ENCODE measurements around the gene CDH20.

DNA sequence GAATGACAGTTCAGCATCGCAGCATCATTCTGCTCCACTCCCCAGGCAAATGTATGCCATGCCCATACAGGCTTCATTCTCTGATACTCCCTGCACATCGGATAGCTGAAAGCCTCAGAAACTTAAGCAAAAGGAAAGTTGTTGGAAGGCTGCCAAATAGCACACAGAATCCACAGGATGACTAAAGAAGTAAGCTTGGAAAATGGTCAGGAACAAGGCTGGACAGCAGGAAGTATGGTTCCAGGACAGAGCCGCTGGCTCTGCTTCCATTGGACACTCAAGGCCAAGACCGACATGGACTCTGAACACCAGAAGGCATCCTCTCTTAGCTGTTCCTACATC is 256.5 kb downstream of the CDH20 start:
- TF ChIP-seq ZNF274 (IDR thresholded peaks at IDR 0.05; ENCODE audit: low read depth, low read length) = no peak
- no peak for TF ChIP-seq CBX3 (IDR thresholded peaks at IDR 0.05; ENCODE audit: low read depth)
- no peak for TF ChIP-seq POLR2A (IDR thresholded peaks at IDR 0.05; ENCODE audit: borderline replicate concordance, extremely low read depth, insufficient read depth, insufficient read length)
- TF ChIP-seq, protein P1, sequence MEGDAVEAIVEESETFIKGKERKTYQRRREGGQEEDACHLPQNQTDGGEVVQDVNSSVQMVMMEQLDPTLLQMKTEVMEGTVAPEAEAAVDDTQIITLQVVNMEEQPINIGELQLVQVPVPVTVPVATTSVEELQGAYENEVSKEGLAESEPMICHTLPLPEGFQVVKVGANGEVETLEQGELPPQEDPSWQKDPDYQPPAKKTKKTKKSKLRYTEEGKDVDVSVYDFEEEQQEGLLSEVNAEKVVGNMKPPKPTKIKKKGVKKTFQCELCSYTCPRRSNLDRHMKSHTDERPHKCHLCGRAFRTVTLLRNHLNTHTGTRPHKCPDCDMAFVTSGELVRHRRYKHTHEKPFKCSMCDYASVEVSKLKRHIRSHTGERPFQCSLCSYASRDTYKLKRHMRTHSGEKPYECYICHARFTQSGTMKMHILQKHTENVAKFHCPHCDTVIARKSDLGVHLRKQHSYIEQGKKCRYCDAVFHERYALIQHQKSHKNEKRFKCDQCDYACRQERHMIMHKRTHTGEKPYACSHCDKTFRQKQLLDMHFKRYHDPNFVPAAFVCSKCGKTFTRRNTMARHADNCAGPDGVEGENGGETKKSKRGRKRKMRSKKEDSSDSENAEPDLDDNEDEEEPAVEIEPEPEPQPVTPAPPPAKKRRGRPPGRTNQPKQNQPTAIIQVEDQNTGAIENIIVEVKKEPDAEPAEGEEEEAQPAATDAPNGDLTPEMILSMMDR (IDR thresholded peaks at IDR 0.05 in 2 of 3, conservative IDR thresholded peaks at IDR 0.05 in 1 of 3; ENCODE audit: borderline replicate concordance in 1 of 3, insufficient read depth in 1 of 3, low read depth in 2 of 3, low read length in 2 of 3) = no peak
- no peak for TF ChIP-seq RAD21 (IDR thresholded peaks at IDR 0.05; ENCODE audit: low read depth)
- TF ChIP-seq, protein P2, sequence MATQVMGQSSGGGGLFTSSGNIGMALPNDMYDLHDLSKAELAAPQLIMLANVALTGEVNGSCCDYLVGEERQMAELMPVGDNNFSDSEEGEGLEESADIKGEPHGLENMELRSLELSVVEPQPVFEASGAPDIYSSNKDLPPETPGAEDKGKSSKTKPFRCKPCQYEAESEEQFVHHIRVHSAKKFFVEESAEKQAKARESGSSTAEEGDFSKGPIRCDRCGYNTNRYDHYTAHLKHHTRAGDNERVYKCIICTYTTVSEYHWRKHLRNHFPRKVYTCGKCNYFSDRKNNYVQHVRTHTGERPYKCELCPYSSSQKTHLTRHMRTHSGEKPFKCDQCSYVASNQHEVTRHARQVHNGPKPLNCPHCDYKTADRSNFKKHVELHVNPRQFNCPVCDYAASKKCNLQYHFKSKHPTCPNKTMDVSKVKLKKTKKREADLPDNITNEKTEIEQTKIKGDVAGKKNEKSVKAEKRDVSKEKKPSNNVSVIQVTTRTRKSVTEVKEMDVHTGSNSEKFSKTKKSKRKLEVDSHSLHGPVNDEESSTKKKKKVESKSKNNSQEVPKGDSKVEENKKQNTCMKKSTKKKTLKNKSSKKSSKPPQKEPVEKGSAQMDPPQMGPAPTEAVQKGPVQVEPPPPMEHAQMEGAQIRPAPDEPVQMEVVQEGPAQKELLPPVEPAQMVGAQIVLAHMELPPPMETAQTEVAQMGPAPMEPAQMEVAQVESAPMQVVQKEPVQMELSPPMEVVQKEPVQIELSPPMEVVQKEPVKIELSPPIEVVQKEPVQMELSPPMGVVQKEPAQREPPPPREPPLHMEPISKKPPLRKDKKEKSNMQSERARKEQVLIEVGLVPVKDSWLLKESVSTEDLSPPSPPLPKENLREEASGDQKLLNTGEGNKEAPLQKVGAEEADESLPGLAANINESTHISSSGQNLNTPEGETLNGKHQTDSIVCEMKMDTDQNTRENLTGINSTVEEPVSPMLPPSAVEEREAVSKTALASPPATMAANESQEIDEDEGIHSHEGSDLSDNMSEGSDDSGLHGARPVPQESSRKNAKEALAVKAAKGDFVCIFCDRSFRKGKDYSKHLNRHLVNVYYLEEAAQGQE (IDR thresholded peaks at IDR 0.05; ENCODE audit: low read depth) = no peak
- TF ChIP-seq, protein P3, sequence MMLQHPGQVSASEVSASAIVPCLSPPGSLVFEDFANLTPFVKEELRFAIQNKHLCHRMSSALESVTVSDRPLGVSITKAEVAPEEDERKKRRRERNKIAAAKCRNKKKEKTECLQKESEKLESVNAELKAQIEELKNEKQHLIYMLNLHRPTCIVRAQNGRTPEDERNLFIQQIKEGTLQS (IDR thresholded peaks at IDR 0.05) = no peak
- no peak for TF ChIP-seq ZFX (IDR thresholded peaks at IDR 0.05)
- TF ChIP-seq, protein P4, sequence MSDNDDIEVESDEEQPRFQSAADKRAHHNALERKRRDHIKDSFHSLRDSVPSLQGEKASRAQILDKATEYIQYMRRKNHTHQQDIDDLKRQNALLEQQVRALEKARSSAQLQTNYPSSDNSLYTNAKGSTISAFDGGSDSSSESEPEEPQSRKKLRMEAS (IDR thresholded peaks at IDR 0.05) = no peak
